Heart right ventricle (tissue), 16 donors: ENCODE measurements around the gene IL9R. TPM values are rescaled to one million over a fixed set of nuclear protein-coding genes. Genes with fewer than 3 reads are reported as not detected.

Experiments
- ATAC-seq, 8 donors: fragments of 200-7000 bp; cut with Tn5 transposase; one replicate each; pipeline ENCODE4 v1.9.1; 2020; ENCODE audit warnings: mild to moderate bottlenecking in 8 of 8, moderate library complexity in 8 of 8, moderate number of reproducible peaks in 1 of 8
- DNase-seq, 2 donors: peaks; one replicate each; pipeline ENCODE4 v3.0.0-alpha.2; 2020
- H3K27ac ChIP-seq, 10 donors: fragments of 200-600 bp; sonication (generic) in 2 of 10; one replicate each; pipeline versions ENCODE4 v1.5.0 to v1.8.0; 2020 to 2022; ENCODE audit warnings: mild to moderate bottlenecking in 3 of 10
- H3K27me3 ChIP-seq, 7 donors: fragments of 200-600 bp; one replicate each; pipeline ENCODE4 v1.8.0; 2021 to 2022; ENCODE audit warnings: mild to moderate bottlenecking in 2 of 7
- H3K36me3 ChIP-seq, 9 donors: fragments of 200-600 bp; sonication (generic) in 1 of 9; one replicate each; pipeline versions ENCODE4 v1.5.0 to v1.8.0; 2020 to 2022; ENCODE audit warnings: mild to moderate bottlenecking in 2 of 9
- H3K4me1 ChIP-seq, 9 donors: fragments of 200-600 bp; sonication (generic) in 1 of 9; one replicate each; pipeline versions ENCODE4 v1.5.0 to v1.8.0; 2020 to 2022; ENCODE audit warnings: mild to moderate bottlenecking in 4 of 9
- H3K4me3 ChIP-seq, 10 donors: fragments of 200-600 bp; sonication (generic) in 2 of 10; one replicate each; pipeline versions ENCODE4 v1.5.0 to v1.8.0; 2020 to 2022; ENCODE audit warnings: mild to moderate bottlenecking in 7 of 10, moderate library complexity in 2 of 10
- H3K9me3 ChIP-seq, 11 donors: fragments of 200-600 bp in 10 of 11; sonication (generic) in 2 of 11; one replicate each; pipeline versions ENCODE4 v1.5.0 to v1.8.0; 2013 to 2022; ENCODE audit warnings: mild to moderate bottlenecking in 2 of 11, control low read depth in 1 of 11, moderate library complexity in 1 of 11
- CTCF ChIP-seq, 9 donors: fragments of 200-600 bp; sonication (generic) in 2 of 9; IDR thresholded peaks; one replicate each; pipeline versions ENCODE4 v1.5.0 to v1.8.0; 2021 to 2022; ENCODE audit warnings: antibody characterized with exemption in 9 of 9, mild to moderate bottlenecking in 5 of 9, moderate library complexity in 1 of 9
- WGBS, 2 donors: extraction: QIAGEN DNeasy Blood & Tissue Kit; methylation state at CpG; one replicate each; pipeline ENCODE4 v1.1.7; 2013; ENCODE audit warnings: inconsistent platforms in 1 of 2; 5-methylcytosine and 5-hydroxymethylcytosine counted together
- intact Hi-C, 10 donors: fragments of 100-400 bp; cut with DNase I; formaldehyde crosslinking; loops; one replicate each; pipeline versions ENCODE4 v1.11.1 to v1.14.2; 2022
- long read RNA-seq, 3 donors: library from polyadenylated mRNA; unstranded; transcript quantifications; one replicate each; pipeline ENCODE4 v2.0.0, GENCODE V29; 2020 to 2021
- polyA plus RNA-seq, 2 donors: library from polyadenylated mRNA; stranded (reverse); fragments of 200-250 nt; gene quantifications; one replicate each; pipeline ENCODE4 v1.2.3, GENCODE V29; 2013
- total RNA-seq, 10 donors: library from RNA; stranded (reverse); fragmentation: NEBNext Ultra II Directional in 3 of 10; extraction: Animal tissue kit (Norgen Biotek cat#: 25700) in 3 of 10; gene quantifications; one replicate each; pipeline versions ENCODE4 v1.2.1 to v1.2.4, GENCODE V29; 2021 to 2023
- donor health status: Arrhythmogenic right ventricular cardiomyopathy.
- donor health status: ischemic (EF 13 %, LVEDD 7.1; RV severe dilation, severe dysfunction).
- donor health status: healthy with polysubstance abuse.
- donor health status: DM: no; HTN: yes; CAD: no.
- donor health status: DM: no; HTN: no; CAD: no.
- donor health status: ischemic (EF 25% LVEDD 6.9; RV normal size, moderate dysfunction).
- donor health status: ischemic (EF 25% LVEDD 5.7; RV mildly dilated, moderate dysfunction).
- donor health status: healthy.
- donor health status: DM: yes; HTN: yes; CAD: no.
- donor health status: Ischemic cardiomyopathy.
- donor health status: ischemic (EF 35%, LVEDD 5.7; RV mildly dilated, moderate dysfunction).
- donor health status: nonischemic (EF 11% LVEDD 7.7; RV severe dilation, severe dysfunction).
- donor health status: DM: yes; HTN: yes; CAD: no.
- donor health status: PGD.
- donor health status: ischemic (EF 29% LVEDD 5.4; RV normal size, mild dysfunction).
- donor health status: nonischemic (EF 23%, LVEDD 6.1; RV moderate dilation, normal function).

The IL9R gene
- total RNA-seq (under 1 TPM in 1 of 10 donors, not detected in 9; 0.32 TPM), polyA plus RNA-seq (under 1 TPM in 1 of 2 donors, not detected in 1; 0.15 TPM)
- long read RNA-seq, donor 1: 0 reads
- long read RNA-seq, donor 2: 0 reads
- long read RNA-seq, donor 3: 0 reads

- no peak for TF ChIP-seq CTCF (IDR thresholded peaks at IDR 0.05)
- 59 to 64% methylated on average over 5 of the region's 5 CpGs for WGBS, 2 donors
- no peaks in the 10 kb centered on the region for H3K9me3 ChIP-seq
- DNase-seq: no peak
- H3K27me3 ChIP-seq: no peaks in the 10 kb centered on the region
- H3K4me1 ChIP-seq: peaks cover 0 to 10% (median 0%) of the 10 kb centered on the region in 9 donors
- no peaks in the 10 kb centered on the region for H3K36me3 ChIP-seq
- no peak within 1 kb of the TSS for H3K27ac ChIP-seq
- no peak within 1 kb of the TSS for H3K4me3 ChIP-seq
- intact Hi-C loops: no loop called here
- ATAC-seq: no peak
These were observed at the start of gene IL9R for GRCh38 chrX:155997436-155997835. TSS of gene IL9R (plus strand) at chrX:155997696. CDS start at chrX:155997760, 64 bp downstream.

GRCh38 chrX:155949098-155949497 is 48.4 kb upstream of the IL9R start:
- WGBS, 2 donors: 36 to 60% methylated on average over 2 of the region's 2 CpGs
- peaks cover 0 to 6% (median 0%) of the 10 kb centered on the region in 9 donors for H3K36me3 ChIP-seq
- DNase-seq: no peak
- no peak overlapping the region for H3K4me3 ChIP-seq
- no peak overlapping the region for H3K27ac ChIP-seq
- H3K9me3 ChIP-seq: no peaks in the 10 kb centered on the region
- no peaks in the 10 kb centered on the region for H3K4me1 ChIP-seq
- no peak for TF ChIP-seq CTCF (IDR thresholded peaks at IDR 0.05)
- no peak for ATAC-seq
- intact Hi-C loops: no loop called here
- no peaks in the 10 kb centered on the region for H3K27me3 ChIP-seq

- 63 to 68% methylated on average over 3 of the region's 3 CpGs for WGBS, 2 donors
- ATAC-seq: no peak
- Histone ChIP-seq H3K4me3 (no peak overlapping the region), H3K9me3 (no peaks in the 10 kb centered on the region), H3K36me3 (no peaks in the 10 kb centered on the region), H3K4me1 (no peaks in the 10 kb centered on the region), H3K27me3 (no peaks in the 10 kb centered on the region), H3K27ac (no peak overlapping the region)
- intact Hi-C loops: no loop called here
- DNase-seq: no peak
- TF ChIP-seq CTCF (IDR thresholded peaks at IDR 0.05): no peak
These were observed 46.2 kb upstream of the IL9R start for GRCh38 chrX:155951237-155951789.

GRCh38 chrX:155953055-155953454 is 44.4 kb upstream of the IL9R start:
- no peak for TF ChIP-seq CTCF (IDR thresholded peaks at IDR 0.05)

More at GRCh38 chrX:155953055-155953454, 44.4 kb upstream of the IL9R start:
- intact Hi-C loops: no loop called here
- ATAC-seq: no peak
- H3K9me3 ChIP-seq: no peaks in the 10 kb centered on the region
- no peak overlapping the region for H3K4me3 ChIP-seq
- no peaks in the 10 kb centered on the region for H3K36me3 ChIP-seq
- WGBS, 2 donors: 60 to 71% methylated on average over 3 of the region's 3 CpGs
- no peaks in the 10 kb centered on the region for H3K27me3 ChIP-seq
- no peak for DNase-seq
- no peaks in the 10 kb centered on the region for H3K4me1 ChIP-seq
- no peak overlapping the region for H3K27ac ChIP-seq
